8988T (cell line): ENCODE measurements around the gene DUS1L.

Source experiments
- DNase-seq: peaks from one replicate; pipeline ENCODE4 v3.0.0; 2011

Gene DUS1L

GRCh38 chr17:82055023-82055964 lies 10.3 kb downstream of the DUS1L start:
- DNase-seq, result no peak

- no peak for DNase-seq
Measured at GRCh38 chr17:82054351-82055022, 11.1 kb downstream of the DUS1L start.

GRCh38 chr17:82053556-82054263 lies 11.9 kb downstream of the DUS1L start:
- DNase-seq, result no peak

GRCh38 chr17:82053130-82053529 lies 12.5 kb downstream of the DUS1L start:
- DNase-seq, result no peak

- no peak for DNase-seq
Measured at GRCh38 chr17:82052638-82053059, 13.0 kb downstream of the DUS1L start.

GRCh38 chr17:82051776-82052637 lies 13.6 kb downstream of the DUS1L start, which contains the start of the genes GPS1 and RFNG:
Gene GPS1 (plus strand): TSS chr17:82051898. CDS start chr17:82051932, 34 bp downstream.
Gene RFNG (minus strand): TSS chr17:82051811. CDS start chr17:82051766, 45 bp downstream.
- peak; percentile 96 for DNase-seq

GRCh38 chr17:82050761-82051641 lies 14.6 kb downstream of the DUS1L start:
- DNase-seq, result no peak

- no peak for DNase-seq
Measured at GRCh38 chr17:82050152-82050760, 15.3 kb downstream of the DUS1L start.

GRCh38 chr17:82049521-82049971 lies 16.1 kb downstream of the DUS1L start:
- DNase-seq, result no peak

GRCh38 chr17:82049106-82049505 lies 16.5 kb downstream of the DUS1L start:
- no peak for DNase-seq

GRCh38 chr17:82048571-82048971 lies 17.0 kb downstream of the DUS1L start:
- no peak for DNase-seq

GRCh38 chr17:82047914-82048570 lies 17.6 kb downstream of the DUS1L start:
- no peak for DNase-seq

- DNase-seq, result no peak
Measured at GRCh38 chr17:82047379-82047778, 18.2 kb downstream of the DUS1L start.

GRCh38 chr17:82046903-82047302 lies 18.7 kb downstream of the DUS1L start:
- DNase-seq, result no peak

GRCh38 chr17:82045936-82046484 lies 19.6 kb downstream of the DUS1L start:
- DNase-seq, result no peak

GRCh38 chr17:82043507-82043906 lies 22.1 kb downstream of the DUS1L start:
- DNase-seq, result no peak

GRCh38 chr17:82042649-82043048 lies 23.0 kb downstream of the DUS1L start:
- no peak for DNase-seq

GRCh38 chr17:82041144-82041814 lies 24.3 kb downstream of the DUS1L start:
- no peak for DNase-seq

- no peak for DNase-seq
Measured at GRCh38 chr17:82039695-82040299, 25.8 kb downstream of the DUS1L start.
